GM12865 (cell line): Measurements from ENCODE around the gene BSDC1.

Source experiments
- DNase-seq: peaks from one replicate; pipeline ENCODE4 v3.0.0; 2010; ENCODE audit warnings: low read depth
- H3K4me3 ChIP-seq: 2 replicates; pipeline ENCODE4 v1.5.1; 2011; ENCODE audit warnings: mild to moderate bottlenecking, low read depth, low read length, control low read depth
- TF ChIP-seq, protein P1 (sequence below): IDR thresholded peaks from 2 replicates; pipeline ENCODE4 v1.5.1; 2011; ENCODE audit warnings: low read length, control low read depth, low read depth, inconsistent platforms; ENCODE audit not compliant: insufficient read depth; ENCODE audit errors: missing control alignments

BSDC1 gene

DNA sequence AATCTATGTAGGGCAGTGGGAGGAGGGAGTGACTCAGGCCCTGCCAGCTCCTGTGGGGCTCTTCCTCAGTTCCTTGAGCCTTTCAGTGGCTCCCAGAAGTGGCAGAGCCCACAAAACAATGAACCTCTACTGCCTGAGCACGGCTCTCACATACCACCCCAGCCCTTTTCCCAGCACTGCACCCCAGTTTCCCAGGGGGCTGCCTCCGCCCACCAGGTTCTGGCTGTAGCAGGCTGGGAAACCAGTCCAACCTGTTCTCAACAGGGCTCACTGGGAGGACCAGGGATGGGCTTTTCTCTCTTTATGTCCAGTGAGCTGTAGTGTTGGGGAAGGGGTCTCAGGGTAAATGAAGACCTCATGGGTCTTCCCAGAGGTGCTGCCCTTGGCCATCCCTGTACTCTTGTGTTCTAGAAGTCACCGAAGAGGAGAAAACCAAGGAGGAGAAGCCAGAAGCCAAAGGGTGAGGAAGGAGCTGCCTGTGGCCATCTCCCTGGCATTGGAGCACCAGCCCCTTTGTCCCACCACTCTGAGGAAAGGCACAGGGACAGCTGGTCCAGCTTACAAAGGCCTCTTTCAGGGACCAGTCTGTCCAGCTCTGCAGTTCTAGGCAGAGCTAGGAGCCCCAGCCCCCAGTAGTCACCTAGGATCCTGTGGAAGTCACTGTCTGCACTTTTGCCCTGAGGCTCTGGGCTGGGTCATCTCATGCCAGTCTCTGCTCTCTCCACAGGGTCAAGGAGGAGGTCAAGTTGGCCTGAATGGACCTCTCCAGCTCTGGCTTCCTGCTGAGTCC is 61.8 kb downstream of the BSDC1 start:
- no peak overlapping the region for H3K4me3 ChIP-seq
- DNase-seq, result no peak
- TF ChIP-seq, protein P1, sequence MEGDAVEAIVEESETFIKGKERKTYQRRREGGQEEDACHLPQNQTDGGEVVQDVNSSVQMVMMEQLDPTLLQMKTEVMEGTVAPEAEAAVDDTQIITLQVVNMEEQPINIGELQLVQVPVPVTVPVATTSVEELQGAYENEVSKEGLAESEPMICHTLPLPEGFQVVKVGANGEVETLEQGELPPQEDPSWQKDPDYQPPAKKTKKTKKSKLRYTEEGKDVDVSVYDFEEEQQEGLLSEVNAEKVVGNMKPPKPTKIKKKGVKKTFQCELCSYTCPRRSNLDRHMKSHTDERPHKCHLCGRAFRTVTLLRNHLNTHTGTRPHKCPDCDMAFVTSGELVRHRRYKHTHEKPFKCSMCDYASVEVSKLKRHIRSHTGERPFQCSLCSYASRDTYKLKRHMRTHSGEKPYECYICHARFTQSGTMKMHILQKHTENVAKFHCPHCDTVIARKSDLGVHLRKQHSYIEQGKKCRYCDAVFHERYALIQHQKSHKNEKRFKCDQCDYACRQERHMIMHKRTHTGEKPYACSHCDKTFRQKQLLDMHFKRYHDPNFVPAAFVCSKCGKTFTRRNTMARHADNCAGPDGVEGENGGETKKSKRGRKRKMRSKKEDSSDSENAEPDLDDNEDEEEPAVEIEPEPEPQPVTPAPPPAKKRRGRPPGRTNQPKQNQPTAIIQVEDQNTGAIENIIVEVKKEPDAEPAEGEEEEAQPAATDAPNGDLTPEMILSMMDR, result no peak

GRCh38 chr1:32331549-32331948 is 62.7 kb downstream of the BSDC1 start:
- DNase-seq, result no peak
- TF ChIP-seq, protein P1, result no peak
- H3K4me3 ChIP-seq, result no peak overlapping the region

GRCh38 chr1:32330558-32331151 is 63.6 kb downstream of the BSDC1 start:
- TF ChIP-seq, protein P1, result no peak
- no peak for DNase-seq
- H3K4me3 ChIP-seq, result no peak overlapping the region

- DNase-seq, result no peak
- TF ChIP-seq, protein P1, result no peak
- H3K4me3 ChIP-seq, result no peak overlapping the region
These were observed 64.2 kb downstream of the BSDC1 start for GRCh38 chr1:32329931-32330466.

DNA sequence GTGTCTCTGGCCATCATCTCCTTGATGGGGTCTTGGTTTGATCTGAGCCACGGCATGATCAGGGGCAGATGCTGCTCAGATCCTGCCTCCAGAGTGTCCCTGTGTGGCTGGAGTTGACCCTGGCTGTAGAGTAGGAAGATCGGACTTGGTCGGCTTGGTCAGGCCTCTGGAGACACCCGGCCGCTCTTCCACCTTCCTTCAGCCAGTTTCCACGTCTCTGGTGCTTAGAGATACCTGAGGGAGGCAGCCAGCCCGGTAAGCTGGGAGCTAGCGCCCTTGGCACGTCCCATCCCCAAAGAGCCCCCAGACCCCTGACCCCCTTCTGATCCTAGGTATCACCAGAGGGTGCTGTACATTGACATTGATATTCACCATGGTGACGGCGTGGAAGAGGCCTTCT is 67.0 kb downstream of the BSDC1 start:
- H3K4me3 ChIP-seq, result no peak overlapping the region
- TF ChIP-seq, protein P1, result no peak
- no peak for DNase-seq

- TF ChIP-seq, protein P1, result no peak
- H3K4me3 ChIP-seq, result no peak overlapping the region
- DNase-seq, result no peak
These were observed 72.4 kb downstream of the BSDC1 start for GRCh38 chr1:32321712-32322291.
